Trophoblast cell (in vitro differentiated cells and primary cell): Measurements from ENCODE around the gene GRID1.

Experiments
- DNase-seq, 2 donors: peaks; one replicate each; pipeline ENCODE4 v3.0.0-alpha.2; 2016
- H2AFZ ChIP-seq: 2 replicates; pipeline ENCODE4 v1.6.1; 2013; ENCODE audit warnings: low read length, moderate library complexity, mild to moderate bottlenecking; ENCODE audit not compliant: insufficient read depth, poor library complexity
- H2AK5ac ChIP-seq: 2 replicates; pipeline ENCODE4 v1.6.1; 2013; ENCODE audit warnings: mild to moderate bottlenecking, low read length
- H2BK120ac ChIP-seq: 2 replicates; pipeline ENCODE4 v1.6.1; 2013; ENCODE audit warnings: low read length, mild to moderate bottlenecking, moderate library complexity; ENCODE audit not compliant: insufficient read depth, poor library complexity
- H2BK12ac ChIP-seq: 2 replicates; pipeline ENCODE4 v1.6.1; 2013; ENCODE audit warnings: mild to moderate bottlenecking, low read length, moderate library complexity
- H2BK5ac ChIP-seq: 2 replicates; pipeline ENCODE4 v1.6.1; 2013; ENCODE audit warnings: low read length, low read depth, moderate library complexity, mild to moderate bottlenecking; ENCODE audit not compliant: poor library complexity
- H3K14ac ChIP-seq: 2 replicates; pipeline ENCODE4 v1.6.1; 2013; ENCODE audit warnings: mild to moderate bottlenecking, low read length
- H3K18ac ChIP-seq: 2 replicates; pipeline ENCODE4 v1.6.1; 2013; ENCODE audit warnings: mild to moderate bottlenecking, low read length
- H3K23ac ChIP-seq: 2 replicates; pipeline ENCODE4 v1.6.1; 2013; ENCODE audit warnings: low read length
- H3K27ac ChIP-seq: 2 replicates; pipeline ENCODE4 v1.5.1; 2013; ENCODE audit warnings: low read depth, mild to moderate bottlenecking, inconsistent platforms, low read length, moderate library complexity
- H3K27me3 ChIP-seq: 2 replicates; pipeline ENCODE4 v1.6.1; 2013; ENCODE audit warnings: inconsistent platforms, mild to moderate bottlenecking, low read length, moderate library complexity; ENCODE audit not compliant: insufficient read depth
- H3K36me3 ChIP-seq, 2 experiments: 1 replicate in 1 of 2; 2 replicates in 1 of 2; pipeline ENCODE4 v1.6.1; 2013; ENCODE audit warnings: low read length in 2 of 2, mild to moderate bottlenecking in 2 of 2, moderate library complexity in 1 of 2; ENCODE audit not compliant: insufficient read depth in 2 of 2, control insufficient read depth in 1 of 2
- H3K4ac ChIP-seq: 2 replicates; pipeline ENCODE4 v1.6.1; 2013; ENCODE audit warnings: low read depth, mild to moderate bottlenecking, low read length, moderate library complexity
- H3K4me1 ChIP-seq, 2 experiments: 1 replicate in 1 of 2; 2 replicates in 1 of 2; pipeline ENCODE4 v1.6.1; 2013; ENCODE audit warnings: low read length in 2 of 2, mild to moderate bottlenecking in 2 of 2, moderate library complexity in 1 of 2; ENCODE audit not compliant: insufficient read depth in 2 of 2, control insufficient read depth in 1 of 2
- H3K4me2 ChIP-seq: 2 replicates; pipeline ENCODE4 v1.6.1; 2013; ENCODE audit warnings: inconsistent platforms, mild to moderate bottlenecking, low read length, moderate library complexity
- H3K4me3 ChIP-seq: 2 replicates; pipeline ENCODE4 v1.5.1; 2013; ENCODE audit warnings: mild to moderate bottlenecking, low read depth, low read length, inconsistent platforms
- H3K79me1 ChIP-seq: one replicate; pipeline ENCODE4 v1.6.1; 2013; ENCODE audit warnings: low read length
- H3K79me2 ChIP-seq: 2 replicates; pipeline ENCODE4 v1.6.1; 2013; ENCODE audit warnings: low read length, mild to moderate bottlenecking; ENCODE audit not compliant: control insufficient read depth, insufficient read depth, poor library complexity
- H3K9ac ChIP-seq: 2 replicates; pipeline ENCODE4 v1.6.1; 2013; ENCODE audit warnings: mild to moderate bottlenecking, low read length
- H3K9me3 ChIP-seq: 2 replicates; pipeline ENCODE4 v1.6.1; 2013; ENCODE audit warnings: low read depth, mild to moderate bottlenecking, control low read depth, inconsistent platforms, low read length; ENCODE audit not compliant: insufficient read depth
- H4K12ac ChIP-seq: 2 replicates; pipeline ENCODE4 v1.6.1; 2013; ENCODE audit warnings: low read depth, mild to moderate bottlenecking, low read length, moderate library complexity
- H4K8ac ChIP-seq: 2 replicates; pipeline ENCODE4 v1.6.1; 2013; ENCODE audit warnings: low read depth, mild to moderate bottlenecking, low read length, moderate library complexity
- H4K91ac ChIP-seq: one replicate; pipeline ENCODE4 v1.6.1; 2013; ENCODE audit warnings: low read depth, mild to moderate bottlenecking, low read length, moderate library complexity
- WGBS: extraction: QIAGEN DNeasy Blood & Tissue Kit; methylation state at CpG from one replicate; pipeline ENCODE4 v1.1.7; 2013; ENCODE audit warnings: missing lambda C conversion rate; ENCODE audit not compliant: insufficient read length, insufficient coverage; ENCODE audit errors: extremely low coverage; 5-methylcytosine and 5-hydroxymethylcytosine counted together

The GRID1 gene

DNA sequence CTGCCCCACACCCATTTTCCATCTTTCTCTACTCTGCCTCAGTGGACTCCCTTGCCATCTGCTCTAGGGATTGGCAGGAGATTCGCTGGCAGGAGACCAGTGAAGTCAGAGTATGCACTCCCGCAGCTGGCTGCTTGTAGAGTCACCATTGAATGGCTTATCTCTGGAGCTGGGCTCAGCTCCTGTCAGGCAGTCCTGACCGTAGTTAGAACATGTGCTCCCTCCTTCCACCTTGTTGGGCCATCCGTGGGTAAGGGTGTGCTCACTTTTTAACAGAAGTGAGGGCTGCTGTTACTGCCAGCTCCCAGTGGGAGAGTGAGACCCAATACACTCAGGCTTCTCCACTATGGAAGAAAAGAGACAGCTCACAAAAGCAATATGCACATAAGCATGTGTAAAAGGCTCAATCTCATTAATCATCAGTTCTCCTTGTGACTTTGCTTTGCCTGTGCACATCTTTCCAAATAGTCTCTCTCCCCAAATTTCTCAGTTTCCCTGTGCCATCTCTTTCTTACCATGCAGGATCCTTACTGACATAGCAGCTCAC, 773.3 kb downstream of the GRID1 start:
- no peak for DNase-seq
- Histone ChIP-seq H3K14ac (no peak overlapping the region), H3K9ac (no peak overlapping the region), H3K4ac (no peak overlapping the region), H3K4me3 (no peak overlapping the region), H3K27me3 (no peaks in the 10 kb centered on the region), H2BK5ac (no peak overlapping the region), H3K18ac (no peak overlapping the region), H2AK5ac (no peak overlapping the region), H3K36me3 (no peaks in the 10 kb centered on the region), H2AFZ (no peak overlapping the region), H3K9me3 (no peaks in the 10 kb centered on the region), H3K4me1 (no peaks in the 10 kb centered on the region), H3K79me1 (no peaks in the 10 kb centered on the region), H4K12ac (no peak overlapping the region), H2BK120ac (no peak overlapping the region), H4K8ac (no peak overlapping the region), H2BK12ac (no peak overlapping the region), H3K79me2 (no peaks in the 10 kb centered on the region), H3K27ac (no peak overlapping the region), H3K4me2 (no peak overlapping the region), H3K23ac (no peak overlapping the region), H4K91ac (no peak overlapping the region)
- WGBS = no CpG with 5 or more reads among the region's 4 CpGs

DNA sequence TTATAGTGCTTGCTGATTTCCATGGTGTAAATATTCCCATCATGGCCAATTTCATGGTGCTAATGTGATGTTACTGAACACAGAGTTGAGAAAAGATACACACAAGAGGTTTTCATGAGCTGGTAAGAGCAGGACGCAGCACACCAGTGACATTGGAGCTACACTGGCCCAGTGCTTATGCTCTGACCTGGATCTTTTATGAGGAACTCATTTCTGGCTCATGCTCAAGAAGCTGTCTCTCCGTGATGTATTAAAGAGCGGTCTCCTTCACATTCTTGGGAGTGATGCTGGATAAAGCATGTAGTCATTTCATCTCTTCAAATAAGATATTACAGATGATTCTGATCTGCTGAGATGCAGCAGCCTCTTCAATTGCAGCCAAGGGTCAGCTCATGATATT, 785.2 kb downstream of the GRID1 start:
- no peak overlapping the region for H2BK120ac ChIP-seq
- no peak overlapping the region for H3K4me3 ChIP-seq
- H3K79me2 ChIP-seq = no peaks in the 10 kb centered on the region
- no peaks in the 10 kb centered on the region for H3K4me1 ChIP-seq
- H3K27me3 ChIP-seq = no peaks in the 10 kb centered on the region
- no peak overlapping the region for H3K4me2 ChIP-seq
- peaks cover 1% of the 10 kb centered on the region for H3K9me3 ChIP-seq
- no peak overlapping the region for H4K12ac ChIP-seq
- no peak overlapping the region for H2AK5ac ChIP-seq
- H3K18ac ChIP-seq = no peak overlapping the region
- H4K91ac ChIP-seq = no peak overlapping the region
- H2AFZ ChIP-seq = no peak overlapping the region
- no CpG with 5 or more reads among the region's 3 CpGs for WGBS
- no peak overlapping the region for H2BK5ac ChIP-seq
- no peak overlapping the region for H4K8ac ChIP-seq
- H3K79me1 ChIP-seq = no peaks in the 10 kb centered on the region
- H3K23ac ChIP-seq = no peak overlapping the region
- H3K36me3 ChIP-seq = no peaks in the 10 kb centered on the region
- no peak overlapping the region for H3K14ac ChIP-seq
- DNase-seq = no peak
- H3K9ac ChIP-seq = no peak overlapping the region
- H3K4ac ChIP-seq = no peak overlapping the region
- no peak overlapping the region for H3K27ac ChIP-seq
- no peak overlapping the region for H2BK12ac ChIP-seq

GRCh38 chr10:85580585-85580984, 786.0 kb downstream of the GRID1 start:
- H4K91ac ChIP-seq = no peak overlapping the region
- no peak overlapping the region for H2AK5ac ChIP-seq
- H3K18ac ChIP-seq = no peak overlapping the region
- peaks cover 1% of the 10 kb centered on the region for H3K9me3 ChIP-seq
- H2BK12ac ChIP-seq = no peak overlapping the region
- H2BK5ac ChIP-seq = no peak overlapping the region
- H2BK120ac ChIP-seq = no peak overlapping the region
- H3K27ac ChIP-seq = no peak overlapping the region
- no peak for DNase-seq
- H3K4me3 ChIP-seq = no peak overlapping the region
- no peak overlapping the region for H3K23ac ChIP-seq
- H4K8ac ChIP-seq = no peak overlapping the region
- H3K14ac ChIP-seq = no peak overlapping the region
- WGBS = no CpG with 5 or more reads among the region's 2 CpGs
- H3K4ac ChIP-seq = no peak overlapping the region
- no peak overlapping the region for H3K4me2 ChIP-seq
- H3K27me3 ChIP-seq = no peaks in the 10 kb centered on the region
- no peak overlapping the region for H4K12ac ChIP-seq
- no peaks in the 10 kb centered on the region for H3K79me1 ChIP-seq
- H3K9ac ChIP-seq = no peak overlapping the region
- no peaks in the 10 kb centered on the region for H3K79me2 ChIP-seq
- H3K36me3 ChIP-seq = no peaks in the 10 kb centered on the region
- H3K4me1 ChIP-seq = no peaks in the 10 kb centered on the region
- H2AFZ ChIP-seq = no peak overlapping the region

- H3K79me1 ChIP-seq = no peaks in the 10 kb centered on the region
- H3K4ac ChIP-seq = no peak overlapping the region
- no peak overlapping the region for H2AK5ac ChIP-seq
- peaks cover 2% of the 10 kb centered on the region for H3K79me2 ChIP-seq
- H4K91ac ChIP-seq = no peak overlapping the region
- no peak for DNase-seq
- no peaks in the 10 kb centered on the region for H3K27me3 ChIP-seq
- no peak overlapping the region for H2AFZ ChIP-seq
- H3K36me3 ChIP-seq = no peaks in the 10 kb centered on the region
- no peak overlapping the region for H4K8ac ChIP-seq
- H3K14ac ChIP-seq = no peak overlapping the region
- no peak overlapping the region for H2BK5ac ChIP-seq
- H2BK120ac ChIP-seq = no peak overlapping the region
- peaks cover 1% of the 10 kb centered on the region for H3K9me3 ChIP-seq
- no peak overlapping the region for H3K18ac ChIP-seq
- no peak overlapping the region for H4K12ac ChIP-seq
- H2BK12ac ChIP-seq = no peak overlapping the region
- H3K23ac ChIP-seq = no peak overlapping the region
- H3K4me1 ChIP-seq = no peaks in the 10 kb centered on the region
- H3K27ac ChIP-seq = no peak overlapping the region
- WGBS = no CpG with 5 or more reads among the region's 2 CpGs
- H3K4me3 ChIP-seq = no peak overlapping the region
- no peak overlapping the region for H3K9ac ChIP-seq
- no peak overlapping the region for H3K4me2 ChIP-seq
These were observed 787.7 kb downstream of the GRID1 start for GRCh38 chr10:85578860-85579259.
